HG03159 (cell line): ENCODE data around the gene UBASH3B.
A peak's percentile ranks its signal among the peaks of the same experiment; 100 is the strongest.
"Not testable (repeated sequence)": the region's sequence is repeated elsewhere in the genome, so short reads cannot be mapped to it uniquely, and the experiment has no call there.

Source experiments
- ATAC-seq: cut with Tn5 transposase; IDR thresholded peaks from one replicate; pipeline ENCODE4 v1.9.1; 2021; ENCODE audit warnings: mild to moderate bottlenecking, moderate library complexity; ENCODE audit not compliant: unreplicated experiment

Gene UBASH3B

DNA sequence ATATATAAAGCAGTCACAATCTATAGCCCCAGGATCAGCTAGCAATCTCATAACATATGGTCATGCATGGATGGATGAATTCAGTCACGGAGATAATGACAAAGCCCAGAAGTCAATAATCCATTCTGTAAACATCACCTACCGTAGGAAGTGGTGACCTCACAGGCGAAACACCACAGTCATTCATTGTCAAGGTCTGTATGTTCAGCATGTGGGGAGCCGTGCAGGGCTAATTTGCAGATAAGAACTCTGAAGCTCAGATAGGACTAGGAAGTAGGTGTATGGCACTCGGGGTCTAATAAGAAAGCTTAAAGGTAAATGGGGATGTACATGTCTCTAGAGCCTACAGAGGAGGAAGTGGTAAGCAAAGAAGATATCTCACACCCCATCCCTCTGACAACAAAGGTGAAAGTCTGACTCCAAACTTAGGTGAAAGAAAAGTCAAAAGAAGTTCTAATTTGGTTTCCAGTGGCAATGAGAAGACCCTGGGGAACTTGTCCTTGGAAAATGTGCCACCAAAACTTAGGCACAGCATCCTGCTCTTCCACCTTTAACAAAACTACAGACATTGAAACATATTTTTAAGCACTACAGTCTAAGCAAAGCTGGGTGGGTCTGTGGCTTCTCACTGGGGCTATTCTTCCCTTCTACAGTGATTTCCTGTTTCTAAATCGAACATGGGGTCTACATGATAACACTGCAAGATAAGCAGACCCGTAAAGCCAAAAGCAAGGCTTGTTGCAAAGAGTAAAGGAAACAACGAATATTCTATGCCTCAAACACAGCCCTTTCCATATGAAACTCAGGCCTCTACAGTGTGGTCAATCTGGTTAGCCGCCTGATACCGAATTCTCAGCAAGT is 188.0 kb downstream of the UBASH3B start:
- ATAC-seq: peak; percentile 64

GRCh38 chr11:122847466-122847865 is 191.9 kb downstream of the UBASH3B start:
- no peak for ATAC-seq

- no peak for ATAC-seq
These were observed 192.7 kb downstream of the UBASH3B start for GRCh38 chr11:122848186-122848585.

DNA sequence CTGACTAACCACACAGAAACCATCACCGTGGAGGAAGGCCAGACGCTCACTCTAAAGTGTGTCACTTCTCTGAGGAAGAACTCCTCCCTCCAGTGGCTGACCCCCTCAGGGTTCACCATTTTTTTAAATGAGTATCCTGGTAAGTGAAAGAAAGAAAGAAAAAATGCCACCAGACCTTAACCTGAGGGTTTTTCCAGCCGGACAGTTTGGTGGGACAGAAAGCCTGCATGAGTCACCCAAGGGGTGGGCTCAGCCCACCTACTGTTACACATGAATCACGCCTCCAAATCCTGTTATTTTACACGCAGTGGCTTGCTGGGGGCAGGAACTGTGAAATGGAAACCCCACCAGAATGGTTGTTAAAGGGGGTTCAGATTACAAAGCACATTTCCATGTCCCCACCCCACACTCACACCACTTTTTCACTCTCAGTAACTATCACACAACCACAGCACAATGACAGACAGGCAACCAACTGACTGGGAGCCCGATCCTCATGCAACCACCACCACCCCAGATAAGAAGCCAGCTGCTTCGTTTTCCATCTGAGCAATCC is 194.6 kb downstream of the UBASH3B start:
- ATAC-seq: no peak

GRCh38 chr11:122851366-122851966 is 195.9 kb downstream of the UBASH3B start:
- ATAC-seq: no peak

GRCh38 chr11:122852074-122852795 is 196.7 kb downstream of the UBASH3B start:
- ATAC-seq: no peak

DNA sequence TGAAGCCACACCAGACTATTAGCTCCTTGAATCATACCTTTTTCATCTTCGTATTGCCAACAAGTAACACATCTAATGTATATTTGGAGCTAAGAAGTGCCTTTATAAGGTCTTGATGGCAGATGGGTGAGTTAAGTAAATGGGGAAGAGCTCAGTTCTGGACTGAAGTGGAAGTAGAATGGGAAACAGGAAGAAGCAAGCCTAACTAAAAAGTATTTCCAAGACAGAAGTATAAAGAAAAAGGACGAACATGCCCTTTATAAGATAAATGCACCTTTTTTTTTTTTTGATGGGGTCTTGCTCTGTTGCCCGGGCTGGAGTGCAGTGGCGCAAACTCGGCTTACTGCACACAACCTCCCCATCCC is 197.3 kb downstream of the UBASH3B start:
- no peak for ATAC-seq

DNA sequence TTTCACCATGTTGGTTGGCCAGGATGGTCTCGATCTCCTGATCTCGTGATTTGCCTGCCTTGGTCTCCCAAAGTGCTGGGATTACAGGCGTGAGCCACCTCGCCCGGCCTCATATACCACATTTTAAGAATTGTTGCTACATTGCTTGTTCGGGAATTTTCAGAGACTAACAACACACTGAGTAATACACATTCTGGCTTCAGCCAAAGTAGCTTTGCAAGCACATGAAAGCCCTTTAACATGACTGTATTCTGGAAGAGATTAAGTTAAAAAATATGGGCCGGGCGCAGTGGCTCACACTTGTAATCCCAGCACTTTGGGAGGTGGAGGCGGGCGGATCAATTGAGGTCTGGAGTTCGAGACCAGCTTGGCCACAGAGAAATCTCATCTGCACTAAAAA is 197.7 kb downstream of the UBASH3B start:
- ATAC-seq: no peak

DNA sequence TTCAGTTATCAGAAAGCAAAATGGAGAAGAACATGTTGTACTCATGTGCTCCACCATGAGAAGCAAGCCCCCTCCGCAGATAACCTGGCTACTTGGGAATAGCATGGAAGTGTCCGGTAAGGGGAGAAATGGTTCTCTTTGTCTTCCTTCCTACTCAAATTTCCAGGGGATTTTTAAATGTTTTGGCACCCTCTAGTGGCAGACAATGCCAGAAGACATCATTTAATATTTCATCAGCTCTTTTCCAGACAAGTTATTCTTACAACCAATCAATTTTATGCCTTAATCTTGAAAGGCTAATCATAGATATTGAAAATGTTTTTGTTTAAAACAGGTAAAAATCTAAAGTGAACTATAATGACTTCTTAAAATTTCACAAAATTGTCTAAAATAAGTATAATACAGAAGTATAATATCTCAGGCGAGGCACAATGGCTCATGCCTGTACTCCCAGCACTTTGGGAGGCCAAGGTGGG is 198.5 kb downstream of the UBASH3B start:
- no peak for ATAC-seq

DNA sequence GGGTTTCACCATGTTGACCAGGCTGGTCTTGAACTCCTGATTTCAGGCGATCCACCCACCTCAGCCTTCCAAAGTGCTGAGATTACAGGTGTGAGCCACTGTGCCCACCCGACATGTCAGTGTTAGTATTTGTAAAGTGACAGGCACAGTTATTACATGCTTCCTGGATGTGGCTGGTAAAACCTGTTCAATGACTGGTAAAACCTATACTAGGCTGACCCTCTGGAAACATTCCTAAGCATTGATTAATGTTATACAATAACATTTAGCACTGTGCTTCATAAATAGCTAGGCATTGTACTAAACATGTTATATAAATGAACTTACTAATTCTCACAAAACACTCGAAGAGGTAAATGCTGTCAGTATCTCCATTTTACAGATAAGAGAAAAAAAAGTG is 206.1 kb downstream of the UBASH3B start:
- ATAC-seq: no peak

DNA sequence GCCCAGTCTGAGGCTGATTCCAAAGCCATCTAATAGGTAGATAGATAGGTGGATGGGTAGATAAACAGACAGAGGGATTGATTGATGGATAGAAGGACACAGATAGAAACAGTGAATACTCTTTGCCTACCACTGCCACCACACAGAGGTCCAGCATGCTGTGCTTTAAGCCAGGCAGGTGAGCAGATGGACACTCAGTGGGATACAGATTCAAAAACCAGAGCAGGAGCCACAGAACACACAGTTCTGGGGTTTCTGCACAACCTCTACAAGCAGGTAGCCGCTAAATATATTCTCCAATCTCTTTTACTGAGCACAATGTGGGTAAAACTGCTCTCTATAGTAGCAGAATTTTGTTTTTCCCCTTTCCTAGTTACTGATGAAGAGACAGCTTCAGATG is 206.6 kb downstream of the UBASH3B start:
- ATAC-seq: no peak

DNA sequence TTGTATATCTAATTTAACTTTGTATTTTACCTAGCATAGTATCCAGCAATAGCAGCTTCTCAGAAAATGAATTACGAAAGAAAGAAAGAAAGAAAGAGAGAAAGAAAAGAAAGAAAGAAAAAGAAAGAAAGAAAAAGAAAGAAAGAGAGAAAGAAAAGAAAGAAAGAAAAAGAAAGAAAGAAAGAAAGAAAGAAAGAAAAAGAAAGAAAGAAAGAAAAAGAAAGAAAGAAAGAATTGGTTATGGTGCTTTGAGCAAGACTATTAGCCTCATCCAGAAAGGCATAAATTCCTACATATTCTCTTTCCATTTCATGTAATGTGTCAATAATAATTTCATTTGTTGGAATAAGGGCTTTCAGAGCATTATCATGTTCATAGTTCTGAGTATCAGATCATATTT is 207.6 kb downstream of the UBASH3B start:
- not testable (repeated sequence) for ATAC-seq

DNA sequence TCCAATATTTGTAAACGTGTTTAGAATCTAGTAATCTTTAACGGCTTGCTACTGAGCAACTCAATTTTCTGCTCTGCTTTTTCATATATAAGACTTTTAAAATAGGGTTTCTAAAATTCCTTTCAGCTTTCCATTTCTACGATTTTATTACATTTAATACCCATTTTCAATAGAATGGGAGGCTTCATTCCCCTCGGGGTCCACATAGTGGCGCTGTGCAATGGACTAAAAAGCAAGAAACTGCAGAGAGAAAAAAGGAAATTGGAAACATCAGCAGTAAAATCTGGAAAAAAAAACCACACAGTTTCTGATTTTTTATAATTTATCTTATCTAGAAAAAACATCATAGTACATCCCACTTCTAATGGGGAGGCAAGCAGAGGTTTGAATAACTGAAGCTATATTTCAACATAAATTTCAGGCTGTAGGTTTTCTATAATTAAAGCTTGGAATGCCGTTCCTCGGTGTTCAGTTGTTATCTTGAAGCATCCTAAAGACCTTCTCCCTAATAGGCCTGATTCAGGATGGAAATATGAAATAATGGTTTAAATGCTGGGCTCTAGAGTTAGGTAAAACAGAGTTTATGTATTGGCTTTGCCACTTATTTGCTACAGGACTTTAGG is 208.3 kb downstream of the UBASH3B start:
- ATAC-seq: no peak
